ENCODE data around the gene ADCK2.
"Not testable (repeated sequence)": the region's sequence is repeated elsewhere in the genome, so short reads cannot be mapped to it uniquely, and the experiment has no call there.

ADCK2 gene

GRCh38 chr7:140645166-140645900, 27.4 kb upstream of the ADCK2 start:
- no peak for DNase-seq (ENCODE audit: low read depth in 2 of 3, low spot score in 2 of 3)

- DNase-seq (ENCODE audit: low read depth in 2 of 3, low spot score in 2 of 3), result no peak
Measured at GRCh38 chr7:140646931-140647647, 25.7 kb upstream of the ADCK2 start.

GRCh38 chr7:140649556-140650205, 23.1 kb upstream of the ADCK2 start:
- no peak for DNase-seq (ENCODE audit: low read depth in 2 of 3, low spot score in 2 of 3)

GRCh38 chr7:140650367-140650766, 22.4 kb upstream of the ADCK2 start:
- no peak for DNase-seq (ENCODE audit: low read depth in 2 of 3, low spot score in 2 of 3)

GRCh38 chr7:140653319-140654108, 19.2 kb upstream of the ADCK2 start:
- no peak for DNase-seq (ENCODE audit: low read depth in 2 of 3, low spot score in 2 of 3)

- DNase-seq (ENCODE audit: low read depth in 2 of 3, low spot score in 2 of 3), result no peak
Measured at GRCh38 chr7:140654109-140654387, 18.7 kb upstream of the ADCK2 start.

GRCh38 chr7:140654661-140655060, 18.1 kb upstream of the ADCK2 start:
- no peak for DNase-seq (ENCODE audit: low read depth in 2 of 3, low spot score in 2 of 3)

- no peak for DNase-seq (ENCODE audit: low read depth in 2 of 3, low spot score in 2 of 3)
Measured at GRCh38 chr7:140655511-140656408, 17.0 kb upstream of the ADCK2 start.

GRCh38 chr7:140656548-140657515, 15.9 kb upstream of the ADCK2 start:
- DNase-seq (ENCODE audit: low read depth in 2 of 3, low spot score in 2 of 3), result no peak

- DNase-seq (ENCODE audit: low read depth in 2 of 3, low spot score in 2 of 3), result no peak
Measured at GRCh38 chr7:140657891-140658290, 14.9 kb upstream of the ADCK2 start.

GRCh38 chr7:140659856-140660255, 12.9 kb upstream of the ADCK2 start:
- DNase-seq (ENCODE audit: low read depth in 2 of 3, low spot score in 2 of 3), result no peak

GRCh38 chr7:140661124-140661523, 11.6 kb upstream of the ADCK2 start:
- no peak for DNase-seq (ENCODE audit: low read depth in 2 of 3, low spot score in 2 of 3)

- not testable (repeated sequence) for DNase-seq (ENCODE audit: low read depth in 2 of 3, low spot score in 2 of 3)
Measured at GRCh38 chr7:140662938-140663337, 9.8 kb upstream of the ADCK2 start.

GRCh38 chr7:140667476-140667875, 5.3 kb upstream of the ADCK2 start:
- DNase-seq (ENCODE audit: low read depth in 2 of 3, low spot score in 2 of 3), result no peak

- no peak for DNase-seq (ENCODE audit: low read depth in 2 of 3, low spot score in 2 of 3)
Measured at GRCh38 chr7:140668641-140669040, 4.1 kb upstream of the ADCK2 start.

- DNase-seq (ENCODE audit: low read depth in 2 of 3, low spot score in 2 of 3), result no peak
Measured at GRCh38 chr7:140669352-140669751, 3.4 kb upstream of the ADCK2 start.

GRCh38 chr7:140669862-140670261, 2.9 kb upstream of the ADCK2 start:
- not testable (repeated sequence) for DNase-seq (ENCODE audit: low read depth in 2 of 3, low spot score in 2 of 3)

GRCh38 chr7:140670343-140670935, 2.3 kb upstream of the ADCK2 start:
- DNase-seq (ENCODE audit: low read depth in 2 of 3, low spot score in 2 of 3), result no peak

- DNase-seq (ENCODE audit: low read depth in 2 of 3, low spot score in 2 of 3), result no peak
Measured at GRCh38 chr7:140671966-140672365, 779 bp upstream of the ADCK2 start.
